GM12865 (cell line): Measurements from ENCODE around the gene MSRB1.
"Not testable (repeated sequence)": the region's sequence is repeated elsewhere in the genome, so short reads cannot be mapped to it uniquely, and the experiment has no call there.

Source experiments
- DNase-seq: peaks from one replicate; pipeline ENCODE4 v3.0.0; 2010; ENCODE audit warnings: low read depth
- H3K4me3 ChIP-seq: 2 replicates; pipeline ENCODE4 v1.5.1; 2011; ENCODE audit warnings: mild to moderate bottlenecking, low read depth, low read length, control low read depth
- CTCF ChIP-seq: IDR thresholded peaks from 2 replicates; pipeline ENCODE4 v1.5.1; 2011; ENCODE audit warnings: low read length, control low read depth, low read depth, inconsistent platforms; ENCODE audit not compliant: insufficient read depth; ENCODE audit errors: missing control alignments

Gene MSRB1

GRCh38 chr16:1958715-1959268 lies 15.8 kb upstream of the MSRB1 start:
- TF ChIP-seq CTCF: no peak
- no peak overlapping the region for H3K4me3 ChIP-seq
- DNase-seq: no peak

- DNase-seq, H3K4me3 ChIP-seq: not testable (repeated sequence)
Measured at GRCh38 chr16:1958143-1958491, 15.1 kb upstream of the MSRB1 start.

GRCh38 chr16:1957434-1958142 lies 14.6 kb upstream of the MSRB1 start:
- H3K4me3 ChIP-seq, DNase-seq: not testable (repeated sequence)

- no peak for TF ChIP-seq CTCF
- no peak overlapping the region for H3K4me3 ChIP-seq
- DNase-seq: no peak
Measured at GRCh38 chr16:1953734-1954133, 10.7 kb upstream of the MSRB1 start.

GRCh38 chr16:1950559-1950958 lies 7.6 kb upstream of the MSRB1 start:
- no peak overlapping the region for H3K4me3 ChIP-seq
- DNase-seq: no peak
- TF ChIP-seq CTCF: no peak

GRCh38 chr16:1950047-1950446 lies 7.0 kb upstream of the MSRB1 start:
- H3K4me3 ChIP-seq: no peak overlapping the region
- TF ChIP-seq CTCF: no peak
- DNase-seq: no peak

GRCh38 chr16:1949507-1949906 lies 6.5 kb upstream of the MSRB1 start:
- DNase-seq: no peak
- H3K4me3 ChIP-seq: no peak overlapping the region
- TF ChIP-seq CTCF: no peak

GRCh38 chr16:1947369-1947670 lies 4.3 kb upstream of the MSRB1 start:
- no peak overlapping the region for H3K4me3 ChIP-seq
- no peak for DNase-seq
- TF ChIP-seq CTCF: no peak
